GM21423 (cell line): ENCODE measurements around the gene MPPED1.

Experiments
- ATAC-seq: cut with Tn5 transposase; IDR thresholded peaks from one replicate; pipeline ENCODE4 v1.9.1; 2021; ENCODE audit warnings: mild to moderate bottlenecking, moderate library complexity; ENCODE audit not compliant: unreplicated experiment

The MPPED1 gene, protein sequence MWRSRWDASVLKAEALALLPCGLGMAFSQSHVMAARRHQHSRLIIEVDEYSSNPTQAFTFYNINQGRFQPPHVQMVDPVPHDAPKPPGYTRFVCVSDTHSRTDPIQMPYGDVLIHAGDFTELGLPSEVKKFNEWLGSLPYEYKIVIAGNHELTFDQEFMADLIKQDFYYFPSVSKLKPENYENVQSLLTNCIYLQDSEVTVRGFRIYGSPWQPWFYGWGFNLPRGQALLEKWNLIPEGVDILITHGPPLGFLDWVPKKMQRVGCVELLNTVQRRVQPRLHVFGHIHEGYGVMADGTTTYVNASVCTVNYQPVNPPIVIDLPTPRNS

DNA sequence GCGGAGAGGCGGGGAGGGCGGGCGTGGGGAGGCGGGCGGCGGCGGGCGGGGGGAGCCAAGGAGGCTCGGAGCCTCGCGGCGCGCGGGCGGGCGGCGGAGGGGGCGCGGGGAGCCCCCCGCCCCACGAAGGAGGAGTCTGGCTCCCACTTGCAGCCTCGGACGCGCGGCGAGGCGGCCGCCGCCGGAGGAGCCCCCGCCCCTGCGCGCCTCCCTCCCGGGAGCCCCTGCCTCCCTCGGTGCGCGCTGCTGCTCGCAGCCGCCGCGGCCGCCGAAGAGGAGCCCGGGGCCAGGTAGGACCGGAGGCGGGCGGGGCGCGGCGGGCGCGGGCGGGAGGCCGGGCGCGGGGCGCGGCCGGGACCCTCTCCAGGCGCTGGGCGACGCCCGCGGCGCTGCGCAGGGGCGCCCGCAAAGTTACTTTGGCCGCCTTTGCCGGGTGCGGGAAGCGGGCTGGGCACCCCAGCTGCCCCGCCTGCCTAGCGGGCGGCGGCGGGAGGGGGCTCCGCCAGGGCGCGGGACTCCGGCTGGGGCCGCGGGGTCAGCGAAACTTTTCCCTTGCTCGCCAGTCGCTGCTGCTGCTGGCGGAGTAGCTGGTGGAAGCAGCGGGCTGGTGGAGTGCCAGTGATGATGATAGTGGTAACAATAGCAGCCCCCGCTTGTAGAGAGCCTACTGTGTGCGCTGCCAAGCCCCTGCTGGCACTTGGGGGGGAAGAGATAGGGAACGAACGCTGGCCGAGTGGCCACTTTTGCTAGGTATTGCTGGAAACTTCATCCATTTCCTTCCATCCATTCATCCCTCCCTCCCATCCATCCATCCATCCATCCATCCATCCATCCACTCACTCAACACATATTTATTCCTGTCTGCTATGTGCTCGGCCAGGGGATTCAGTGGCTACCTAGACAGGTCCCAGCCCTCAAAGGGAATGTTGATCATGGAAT, at the start of gene MPPED1:
TSS of gene MPPED1 (plus strand) at position 146 of the 939 bp plus-strand sequence. CDS start 12,972 bp downstream, outside the sequence.
- ATAC-seq: no peak

DNA sequence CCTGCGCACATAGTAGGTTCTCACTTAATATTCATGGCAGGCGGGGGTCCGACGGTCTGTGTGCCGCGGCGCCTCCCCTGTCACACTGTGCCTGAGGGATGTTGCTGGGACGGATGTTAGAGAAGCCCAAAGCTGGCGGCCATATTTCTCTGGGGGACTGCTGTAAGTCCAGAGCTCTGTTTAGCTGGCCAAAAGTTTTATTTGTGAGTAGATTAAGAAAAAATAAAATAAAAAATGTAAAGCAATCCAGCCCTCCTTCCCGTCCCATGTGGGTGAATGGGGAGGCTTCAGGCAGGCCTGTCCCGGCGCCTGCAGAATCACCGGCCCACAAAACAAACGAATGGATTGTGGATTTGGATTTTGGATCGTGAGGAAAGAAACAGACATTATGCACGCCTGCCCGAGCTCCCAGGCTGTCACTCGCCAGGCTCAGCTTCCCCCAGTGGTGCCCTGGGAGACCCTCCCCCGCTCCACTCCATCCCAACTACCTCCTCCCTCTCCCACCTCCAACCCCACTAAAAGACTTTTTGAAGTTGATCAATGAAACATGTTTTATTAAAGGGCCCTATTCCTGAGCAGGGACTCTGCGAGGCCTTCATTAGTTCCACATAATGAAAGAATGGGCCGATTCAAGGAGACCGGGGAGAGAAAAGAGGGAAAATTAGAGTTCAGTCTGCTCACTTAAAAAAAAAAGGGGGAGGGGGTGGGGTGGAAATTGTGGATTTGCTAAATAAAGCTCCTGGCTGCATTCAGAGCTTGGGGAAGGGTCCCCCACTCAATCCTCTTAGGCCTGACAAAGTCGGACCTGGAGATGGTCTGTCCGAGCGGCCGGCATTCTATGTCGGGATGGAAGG, 48.3 kb upstream of the MPPED1 start:
- ATAC-seq: no peak

DNA sequence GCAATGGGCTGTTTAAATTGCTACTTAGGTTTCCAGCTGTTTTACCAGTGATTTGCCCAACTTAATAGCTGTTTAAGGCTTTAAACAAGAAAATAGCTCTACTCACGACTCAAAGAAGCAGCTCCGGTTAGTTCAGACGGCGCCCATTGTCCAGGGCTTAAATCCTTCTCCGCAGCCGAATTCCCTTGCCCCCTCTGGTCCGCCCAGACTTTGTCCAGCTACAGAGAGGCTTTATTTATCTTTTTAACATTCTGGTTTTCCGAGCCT, 47.7 kb upstream of the MPPED1 start:
- no peak for ATAC-seq

DNA sequence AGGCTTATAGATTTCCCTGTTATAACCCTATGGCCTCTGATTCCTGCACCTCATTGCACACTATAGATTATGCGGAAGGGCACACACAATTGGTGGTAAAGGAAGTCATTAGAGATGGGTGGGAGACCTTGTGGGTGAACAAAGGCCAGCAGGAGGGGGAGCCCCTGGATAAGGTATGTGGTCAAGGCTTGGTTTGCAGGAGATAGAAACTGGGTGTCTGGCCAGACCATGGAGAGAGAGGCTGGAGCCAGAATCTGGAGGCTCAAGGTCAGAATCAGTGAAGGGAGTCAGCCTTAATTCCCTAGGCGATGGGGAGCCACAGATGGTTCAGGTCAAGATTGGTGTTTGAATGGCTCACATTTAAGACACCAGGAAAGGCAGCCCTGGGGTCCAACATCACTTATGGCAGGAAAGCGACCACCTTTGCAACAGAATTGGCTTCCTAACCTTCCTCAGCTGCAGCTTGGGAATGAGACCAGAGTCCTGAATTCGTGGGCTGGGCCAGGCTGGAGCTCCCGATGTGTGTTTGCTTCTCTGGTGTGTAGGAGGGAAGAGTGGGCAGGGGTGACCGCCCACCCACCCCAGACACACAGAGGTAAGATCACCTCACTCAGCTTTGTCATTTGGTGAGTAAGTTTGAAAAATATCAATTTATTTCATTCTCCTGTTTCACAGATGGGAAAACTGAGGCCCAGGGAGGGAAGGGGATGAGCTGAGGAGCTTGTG, 45.9 kb upstream of the MPPED1 start:
- no peak for ATAC-seq

DNA sequence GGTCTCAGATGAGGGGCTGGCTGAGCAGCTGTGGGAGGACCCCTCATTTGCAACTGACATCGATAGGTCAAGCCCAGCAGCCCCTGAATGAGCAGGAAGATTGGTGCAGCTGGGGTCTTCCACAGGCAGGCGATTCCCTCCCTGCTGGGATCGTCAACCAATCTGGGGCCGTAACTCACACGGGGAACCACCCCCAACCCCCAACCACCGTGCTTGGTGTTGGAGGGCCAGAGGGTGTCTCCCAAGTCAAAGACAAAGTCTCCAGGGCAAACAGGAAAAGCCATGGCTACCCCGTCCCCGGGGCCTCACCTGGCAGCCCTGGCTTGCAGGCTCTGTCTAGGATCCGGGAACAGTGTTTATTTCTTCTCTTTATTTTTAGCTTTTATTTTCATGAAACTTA, 41.8 kb upstream of the MPPED1 start:
- no peak for ATAC-seq

DNA sequence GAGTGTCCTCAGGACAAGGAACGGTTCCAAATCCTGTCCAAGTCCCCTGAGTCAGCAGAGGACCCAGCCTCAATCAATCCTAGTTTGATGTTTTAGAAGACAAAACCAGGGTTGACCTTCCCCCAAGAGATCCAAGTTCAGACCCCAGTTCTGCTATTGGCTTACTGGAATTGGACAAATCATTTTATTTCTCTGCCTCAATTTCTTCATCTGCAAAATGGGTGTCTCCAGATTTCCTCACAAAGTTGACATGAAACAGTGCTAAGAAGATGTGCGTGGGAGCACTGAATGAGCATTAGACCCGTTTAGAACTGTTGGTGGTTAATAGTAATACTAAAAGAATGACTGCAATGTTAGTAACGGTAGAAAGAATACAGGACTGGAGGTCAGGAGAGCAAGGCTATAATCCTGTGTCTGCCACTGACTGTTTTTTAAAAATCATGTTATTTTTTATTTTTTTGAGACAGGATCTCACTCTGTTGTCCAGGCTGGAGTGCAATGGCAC, 35.8 kb upstream of the MPPED1 start:
- no peak for ATAC-seq

DNA sequence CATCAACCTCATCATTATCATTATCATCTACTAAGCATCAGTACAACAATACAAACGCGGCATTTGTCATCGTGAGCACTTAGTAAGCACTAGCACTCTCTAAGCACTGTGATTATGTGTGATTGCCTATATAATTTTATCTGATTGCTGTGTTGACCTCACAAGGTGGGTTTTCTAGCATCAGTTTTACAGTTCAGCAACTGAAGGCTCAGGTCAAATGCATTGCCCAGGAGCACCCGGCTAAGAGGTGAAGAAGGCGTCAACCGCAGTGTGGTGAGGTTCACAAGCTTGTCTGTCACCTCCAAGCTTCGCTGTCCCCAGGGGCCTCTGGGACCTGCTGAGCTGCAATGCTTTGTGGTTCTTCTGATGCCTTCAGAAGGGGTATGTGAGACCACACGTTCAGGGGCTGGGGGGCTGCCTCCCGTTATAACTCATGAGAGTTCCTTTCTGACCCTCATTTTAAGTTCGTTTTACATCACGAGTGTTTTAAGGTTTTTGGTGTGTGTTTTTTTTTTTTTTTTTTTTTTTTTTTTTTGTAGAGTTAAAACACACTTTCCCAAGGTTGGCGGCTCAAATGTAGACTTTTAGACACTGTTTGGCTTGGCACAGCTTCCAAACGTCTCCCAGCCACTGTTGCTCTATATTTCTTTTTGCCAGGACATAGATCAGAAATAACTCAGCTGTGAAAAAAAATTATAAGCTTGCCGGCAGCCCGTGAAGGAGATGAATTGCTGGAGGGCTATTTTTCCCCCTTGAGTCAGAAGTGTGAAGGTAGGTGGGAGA, 34.9 kb upstream of the MPPED1 start:
- ATAC-seq: peak; percentile 63

DNA sequence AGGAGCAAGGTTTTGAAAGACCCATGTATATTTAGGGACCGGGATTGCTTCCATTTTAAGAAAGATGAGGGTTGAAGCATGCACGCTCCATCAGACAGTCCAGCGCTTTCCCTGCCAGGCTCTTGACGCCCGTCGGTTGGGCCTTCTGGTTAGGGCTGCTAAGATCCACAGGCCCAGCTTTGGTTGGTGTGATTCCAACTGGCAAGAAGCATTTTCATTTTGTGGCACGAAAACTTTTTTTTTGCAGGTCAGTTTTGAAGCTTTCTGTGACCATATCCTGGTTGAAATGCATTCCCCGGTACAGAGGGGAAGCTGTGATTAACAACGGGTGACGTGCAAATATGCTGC, 34.3 kb upstream of the MPPED1 start:
- no peak for ATAC-seq

DNA sequence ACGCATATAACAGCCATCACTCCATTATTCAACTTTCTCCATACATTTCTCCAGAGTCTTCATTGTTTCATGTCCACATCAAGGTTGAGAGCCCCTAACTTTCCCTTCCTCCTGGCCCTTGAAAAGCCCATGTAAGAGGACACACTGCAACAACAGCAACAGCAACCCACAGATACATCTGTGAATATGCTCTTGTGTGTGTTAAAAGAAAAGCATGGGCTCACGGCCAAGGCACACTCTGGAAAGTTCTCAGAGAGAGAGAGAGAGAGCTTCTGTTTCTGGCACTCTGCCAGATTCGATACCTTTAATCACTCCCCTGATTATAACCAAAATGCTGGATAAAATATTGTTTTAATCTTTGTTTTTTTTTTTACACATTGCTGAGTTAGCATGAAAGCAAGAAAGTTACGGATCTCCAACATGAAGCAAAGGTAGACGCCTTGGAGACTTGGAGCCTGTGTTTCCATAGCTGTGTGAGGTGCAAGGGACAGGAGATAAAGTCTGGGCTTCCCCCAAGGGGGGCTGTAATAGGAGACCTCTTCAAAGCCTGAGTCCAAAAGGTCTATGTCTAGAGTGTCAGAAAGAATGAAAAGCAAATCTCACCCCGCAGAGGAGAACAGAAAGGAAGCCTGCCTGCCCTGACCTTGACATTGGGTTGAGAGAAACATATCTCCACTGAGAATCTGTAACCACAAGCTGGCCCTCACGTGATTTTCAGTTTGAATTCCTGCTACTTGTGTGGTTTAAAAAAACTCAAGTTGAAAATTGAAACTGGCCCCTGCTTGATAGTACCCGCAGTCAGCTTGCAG, 33.7 kb upstream of the MPPED1 start:
- ATAC-seq: peak; percentile 54

DNA sequence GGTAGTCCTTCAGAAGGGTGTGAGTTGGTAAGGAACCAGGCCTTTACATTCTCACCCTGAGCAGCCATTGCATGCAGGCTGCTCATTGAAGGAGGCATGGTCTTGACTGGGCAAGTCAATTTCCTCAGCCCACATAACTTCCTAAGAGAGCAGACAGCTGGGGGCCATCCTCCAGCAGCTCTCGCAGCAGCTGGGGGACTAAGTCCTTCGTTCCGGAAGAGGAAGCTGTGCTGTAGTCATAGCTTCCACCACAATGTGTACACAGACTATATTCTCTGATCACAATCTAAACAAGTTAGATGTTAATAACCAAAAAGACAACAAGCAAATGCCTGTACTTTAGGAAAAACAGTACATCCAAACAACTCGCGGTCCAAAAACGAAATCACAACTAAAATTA, 30.1 kb upstream of the MPPED1 start:
- ATAC-seq: no peak

DNA sequence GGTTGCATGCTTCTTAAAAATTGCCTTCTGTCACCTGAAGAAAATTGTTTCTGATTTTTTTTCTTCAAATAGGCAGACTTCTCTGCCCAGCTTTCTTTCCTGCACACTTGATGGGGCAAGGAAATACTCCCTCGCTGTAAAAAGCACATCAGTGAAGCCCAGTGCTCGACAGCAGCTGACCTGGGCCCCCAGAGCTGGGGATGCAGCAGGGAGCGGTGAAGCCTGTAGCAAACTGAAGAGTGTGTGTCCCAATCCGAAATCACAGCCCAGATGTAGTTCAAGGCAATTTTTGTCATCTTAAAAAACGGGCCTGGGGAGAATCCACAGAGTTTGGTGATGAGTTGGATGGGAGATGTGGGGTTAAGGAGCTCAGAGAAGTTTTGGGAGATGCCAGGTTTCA, 27.0 kb upstream of the MPPED1 start:
- ATAC-seq: no peak

DNA sequence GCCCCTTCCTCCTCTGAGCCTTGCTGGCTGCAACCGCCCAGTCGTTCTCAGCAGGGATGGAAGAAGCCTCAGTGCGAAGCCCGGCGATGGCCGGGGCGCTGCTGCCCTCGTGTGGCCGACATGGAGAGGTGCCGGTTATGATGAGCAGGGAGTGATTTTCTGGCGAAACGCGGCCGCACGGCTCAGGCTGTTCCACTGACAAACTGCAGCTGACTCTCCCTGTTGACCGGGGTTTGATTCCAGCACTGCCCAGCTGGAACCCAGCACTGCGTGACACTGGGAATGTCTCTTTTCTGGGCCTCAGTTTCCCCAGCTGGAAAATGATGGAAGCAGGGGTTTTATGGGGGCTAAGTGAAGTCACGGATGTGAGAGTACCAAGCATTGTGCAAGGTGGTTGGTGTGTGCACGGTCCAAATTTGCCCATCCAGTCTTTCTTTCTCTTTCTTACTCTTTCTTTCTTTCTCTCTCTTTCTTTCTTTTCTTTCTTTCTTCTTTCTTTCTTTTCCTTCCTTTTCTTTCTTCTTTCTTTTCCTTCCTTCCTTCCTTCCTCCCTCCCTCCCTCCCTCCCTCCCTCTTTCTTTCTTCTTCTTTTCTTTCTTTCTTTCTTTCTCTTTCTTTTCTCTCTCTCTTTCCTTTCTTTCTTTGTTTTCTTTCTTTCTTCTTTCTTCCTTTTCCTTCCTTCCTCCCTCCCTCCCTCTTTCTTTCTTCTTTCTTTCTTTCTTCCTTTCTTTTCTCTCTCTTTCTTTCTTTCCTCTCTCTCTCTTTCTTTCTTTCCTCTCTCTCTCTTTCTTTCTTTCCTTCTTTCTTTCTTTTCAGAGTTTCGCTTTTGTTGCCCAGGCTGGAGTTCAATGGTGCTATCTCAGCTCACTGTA, 25.8 kb upstream of the MPPED1 start:
- no peak for ATAC-seq

DNA sequence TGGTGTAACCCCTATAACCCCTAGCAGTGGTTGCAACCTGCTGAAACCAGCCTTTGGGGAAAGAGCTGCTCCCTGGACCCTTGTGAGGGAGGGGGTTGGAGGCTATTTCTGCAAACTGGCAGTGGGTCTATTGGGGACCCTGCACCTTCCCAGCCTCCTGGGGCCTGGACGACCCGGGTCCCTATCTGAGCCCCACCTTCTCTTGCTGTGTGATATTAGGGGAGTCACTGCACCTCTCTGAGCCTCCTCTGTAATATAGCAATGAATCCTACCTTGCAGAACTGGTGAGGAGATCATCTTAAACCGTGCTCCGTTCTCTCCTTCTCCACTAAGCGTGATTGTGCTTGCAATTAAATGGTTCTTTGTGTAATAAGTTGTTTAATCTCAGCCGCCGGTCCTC, 24.0 kb upstream of the MPPED1 start:
- ATAC-seq: no peak

DNA sequence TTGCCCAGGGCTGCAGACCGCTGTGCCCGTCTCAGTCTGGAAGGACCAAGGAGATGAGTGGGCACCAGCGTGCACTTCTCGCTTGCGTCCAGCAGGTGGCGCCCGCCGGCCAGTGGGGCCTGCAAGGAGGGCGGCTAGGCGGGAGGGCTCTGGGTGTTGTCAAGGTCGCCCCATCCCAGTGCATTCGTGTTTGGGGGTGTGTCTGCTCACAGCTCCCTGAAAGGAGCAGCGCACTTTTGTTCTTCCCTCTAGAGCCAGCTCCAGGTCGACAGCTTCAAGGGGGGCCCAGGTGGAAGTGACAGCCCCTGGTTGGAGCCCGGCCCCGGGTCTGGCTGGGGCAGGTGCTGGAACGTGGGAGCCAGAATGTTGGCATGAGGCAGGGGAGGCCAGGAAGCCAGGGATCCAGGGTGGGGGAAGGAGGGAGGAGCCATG, 23.4 kb upstream of the MPPED1 start:
- ATAC-seq: no peak

DNA sequence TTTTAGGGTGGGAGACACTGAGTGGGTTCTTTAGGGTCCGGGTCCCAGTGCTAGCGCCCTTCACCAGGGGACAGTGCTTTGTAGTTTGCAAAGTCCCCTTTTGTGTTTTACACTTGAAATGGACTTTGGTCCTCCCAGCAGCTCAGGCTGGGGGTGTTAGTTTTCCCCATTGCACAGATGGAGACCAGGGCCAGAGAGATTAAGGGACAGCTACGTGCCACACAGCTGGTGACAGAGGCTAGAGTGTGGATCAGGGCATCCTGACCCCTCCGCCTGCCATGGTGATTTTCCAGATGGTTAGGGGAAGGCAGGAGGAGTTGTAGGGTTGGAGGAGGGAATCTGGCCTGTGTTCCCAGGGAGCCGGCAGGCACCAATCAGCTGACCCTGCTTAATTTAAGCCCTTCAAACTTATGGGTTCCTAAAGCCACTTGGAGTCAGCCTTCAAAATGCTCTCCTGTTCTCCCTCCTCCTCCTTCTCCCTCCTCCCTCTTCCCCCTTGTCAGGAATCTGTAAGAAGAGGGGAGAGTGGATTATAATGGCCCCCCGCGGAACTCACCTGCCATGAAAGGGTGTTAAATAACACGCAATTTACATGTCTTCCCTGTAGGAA, 22.5 kb upstream of the MPPED1 start:
- ATAC-seq: no peak

DNA sequence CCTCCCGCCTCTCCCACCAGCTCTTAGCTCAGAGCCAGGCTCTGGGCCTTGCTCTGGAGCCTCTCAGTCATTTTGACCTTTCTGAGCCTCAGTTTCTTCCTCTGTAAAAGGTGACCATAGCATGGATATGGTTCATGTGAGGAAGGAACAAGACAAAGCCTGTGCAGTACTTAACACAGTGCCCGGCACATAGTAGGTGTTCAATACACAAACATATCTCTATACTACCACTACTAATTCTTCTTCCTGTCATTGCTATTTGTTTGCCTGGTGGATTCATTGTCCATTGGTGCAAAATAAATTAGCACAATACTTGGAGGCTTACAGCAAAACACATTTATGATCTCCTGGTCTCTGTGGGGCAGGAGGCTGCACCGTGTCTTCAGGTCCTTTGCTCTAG, 21.6 kb upstream of the MPPED1 start:
- ATAC-seq: no peak

DNA sequence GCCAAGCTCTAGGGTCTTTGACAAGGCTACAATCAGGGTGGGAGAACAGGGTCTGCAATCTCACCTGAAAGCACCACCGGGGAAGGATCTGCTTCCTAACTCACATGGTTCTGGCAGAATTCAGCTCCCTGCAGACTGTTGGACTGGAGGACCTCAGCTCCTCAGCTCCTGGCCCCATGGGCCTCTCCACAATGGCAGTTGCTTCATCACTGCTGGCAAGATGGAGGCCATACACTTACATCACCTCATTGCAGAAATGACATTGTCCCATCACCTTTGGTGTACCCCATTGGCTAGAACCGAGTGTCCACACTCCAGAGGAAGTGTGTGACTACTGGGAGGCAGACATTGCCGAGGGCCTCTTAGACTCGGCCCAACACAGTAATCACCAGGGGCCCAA, 20.9 kb upstream of the MPPED1 start:
- no peak for ATAC-seq

DNA sequence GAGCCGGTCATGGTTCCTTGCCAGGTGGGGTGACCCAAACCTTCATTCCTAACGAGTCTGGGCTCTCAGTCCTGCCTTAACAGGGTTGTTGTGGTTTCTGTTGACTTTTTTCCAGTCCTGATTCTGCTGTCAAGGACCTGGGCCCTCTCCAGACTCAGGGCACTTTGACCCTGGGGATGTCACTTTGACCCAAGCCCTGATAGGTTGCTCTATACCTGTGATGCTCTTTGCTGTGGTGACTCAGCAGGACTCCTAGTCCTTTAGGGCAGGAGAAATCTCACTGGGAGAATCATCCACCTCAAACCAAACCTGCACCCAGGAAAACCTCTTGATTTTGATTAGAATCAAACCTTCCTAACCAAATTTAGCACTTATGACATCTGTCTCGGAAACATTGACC, 20.5 kb upstream of the MPPED1 start:
- no peak for ATAC-seq
